HEK293 (cell line): ENCODE data around the gene NLRX1.

Experiments
- CTCF ChIA-PET: fragments of 350-600 bp; formaldehyde crosslinking; extraction: SDS; loops from one replicate; lab custom pipeline; 2021; ENCODE audit warnings: antibody characterized with exemption; lab: Yijun Ruan, JAX
- POLR2A ChIA-PET: fragments of 300-600 bp; formaldehyde crosslinking; extraction: SDS; loops from one replicate; lab custom pipeline; 2020; ENCODE audit warnings: antibody characterized with exemption, inconsistent platforms; lab: Yijun Ruan, JAX
- H3K27ac ChIP-seq: fragments of 200-500 bp; sonication (Bioruptor generic); 2 replicates; pipeline ENCODE4 v1.5.1; 2014; ENCODE audit warnings: low read depth, low read length, control low read depth, inconsistent platforms; ENCODE audit errors: extremely low read depth
- H3K36me3 ChIP-seq, 2 experiments: fragments of 200-500 bp in 1 of 2; sonication (Bioruptor generic) in 1 of 2; 1 replicate in 1 of 2; 2 replicates in 1 of 2; pipeline ENCODE4 v1.5.1; 2014 to 2017; ENCODE audit warnings: inconsistent platforms in 2 of 2, low read length in 2 of 2; ENCODE audit not compliant: control insufficient read depth in 2 of 2, insufficient read depth in 1 of 2
- H3K4me1 ChIP-seq: fragments of 200-500 bp; sonication (Bioruptor generic); 2 replicates; pipeline ENCODE4 v1.5.1; 2014; ENCODE audit warnings: mild to moderate bottlenecking, low read length, inconsistent platforms; ENCODE audit not compliant: control insufficient read depth, insufficient read depth
- H3K4me3 ChIP-seq: 2 replicates; pipeline ENCODE4 v1.5.1; 2011; ENCODE audit warnings: low read depth, mild to moderate bottlenecking, control low read depth, low read length, moderate library complexity
- H3K9me3 ChIP-seq: fragments of 200-500 bp; sonication (Bioruptor generic); 2 replicates; pipeline ENCODE4 v1.5.1; 2014; ENCODE audit warnings: low read depth, low read length, inconsistent platforms; ENCODE audit not compliant: control insufficient read depth, insufficient read depth
- EGR2 ChIP-seq: fragments of 450-650 bp; formaldehyde crosslinking; IDR thresholded peaks from 2 replicates; pipeline ENCODE4 v1.5.1; 2016; ENCODE audit warnings: low read depth, missing biosample characterization, missing genetic modification characterization
- GLIS2 ChIP-seq: fragments of 450-650 bp; formaldehyde crosslinking; IDR thresholded peaks from 2 replicates; pipeline ENCODE4 v1.5.1; 2016; ENCODE audit warnings: missing biosample characterization, missing genetic modification characterization
- KLF16 ChIP-seq: fragments of 450-650 bp; formaldehyde crosslinking; IDR thresholded peaks from 2 replicates; pipeline ENCODE4 v1.5.1; 2017; ENCODE audit warnings: missing biosample characterization, missing genetic modification characterization
- KLF8 ChIP-seq: fragments of 450-650 bp; formaldehyde crosslinking; IDR thresholded peaks from 2 replicates; pipeline ENCODE4 v1.5.1; 2016; ENCODE audit warnings: missing biosample characterization, missing genetic modification characterization
- KLF9 ChIP-seq: fragments of 450-650 bp; formaldehyde crosslinking; IDR thresholded peaks from 2 replicates; pipeline ENCODE4 v1.5.1; 2016; ENCODE audit warnings: missing biosample characterization, missing genetic modification characterization, low read depth
- PRDM1 ChIP-seq: fragments of 450-650 bp; formaldehyde crosslinking; IDR thresholded peaks from 2 replicates; pipeline ENCODE4; 2016; ENCODE audit warnings: missing biosample characterization, missing genetic modification characterization
- SP3 ChIP-seq: fragments of 450-650 bp; formaldehyde crosslinking; IDR thresholded peaks from 2 replicates; pipeline ENCODE4 v1.5.1; 2016; ENCODE audit warnings: missing biosample characterization, missing genetic modification characterization
- ZBTB1 ChIP-seq: fragments of 450-650 bp; formaldehyde crosslinking; IDR thresholded peaks from 2 replicates; pipeline ENCODE4 v1.5.1; 2016; ENCODE audit warnings: missing biosample characterization, missing genetic modification characterization
- ZBTB17 ChIP-seq: fragments of 450-650 bp; formaldehyde crosslinking; IDR thresholded peaks from 2 replicates; pipeline ENCODE4 v1.5.1; 2016; ENCODE audit warnings: missing biosample characterization, missing genetic modification characterization
- ZBTB48 ChIP-seq: fragments of 450-650 bp; formaldehyde crosslinking; IDR thresholded peaks from 2 replicates; pipeline ENCODE4 v1.5.1; 2016; ENCODE audit warnings: missing biosample characterization, missing genetic modification characterization
- ZFHX2 ChIP-seq: fragments of 450-650 bp; formaldehyde crosslinking; conservative IDR thresholded peaks from 2 replicates; pipeline ENCODE4 v1.5.1; 2016; ENCODE audit warnings: missing biosample characterization, missing genetic modification characterization
- ZIC2 ChIP-seq: fragments of 450-650 bp; formaldehyde crosslinking; IDR thresholded peaks from 2 replicates; pipeline ENCODE4 v1.5.1; 2016; ENCODE audit warnings: missing biosample characterization, missing genetic modification characterization
- ZNF138 ChIP-seq: fragments of 450-650 bp; formaldehyde crosslinking; IDR thresholded peaks from 2 replicates; pipeline ENCODE4 v1.5.1; 2016; ENCODE audit warnings: missing biosample characterization, missing genetic modification characterization, borderline replicate concordance
- ZNF335 ChIP-seq: fragments of 450-650 bp; formaldehyde crosslinking; conservative IDR thresholded peaks from 2 replicates; pipeline ENCODE4 v1.5.1; 2016; ENCODE audit warnings: missing biosample characterization, missing genetic modification characterization
- ZNF341 ChIP-seq: fragments of 450-650 bp; formaldehyde crosslinking; IDR thresholded peaks from 2 replicates; pipeline ENCODE4; 2016; ENCODE audit warnings: low read depth, missing biosample characterization, missing genetic modification characterization
- ZNF521 ChIP-seq: fragments of 450-650 bp; formaldehyde crosslinking; IDR thresholded peaks from 2 replicates; pipeline ENCODE4 v1.5.1; 2017; ENCODE audit warnings: missing biosample characterization, mild to moderate bottlenecking, missing genetic modification characterization
- ZNF623 ChIP-seq: fragments of 450-650 bp; formaldehyde crosslinking; IDR thresholded peaks from 2 replicates; pipeline ENCODE4 v1.5.1; 2016; ENCODE audit warnings: missing biosample characterization, missing genetic modification characterization
- ZNF791 ChIP-seq: fragments of 450-650 bp; formaldehyde crosslinking; IDR thresholded peaks from 2 replicates; pipeline ENCODE4 v1.5.1; 2016; ENCODE audit warnings: missing biosample characterization, missing genetic modification characterization
- TF ChIP-seq, protein P1 (sequence below): fragments of 450-650 bp; formaldehyde crosslinking; IDR thresholded peaks from 2 replicates; pipeline ENCODE4 v1.5.1; 2016; ENCODE audit warnings: missing biosample characterization, missing genetic modification characterization
- TF ChIP-seq, protein P2 (sequence below): fragments of 450-650 bp; formaldehyde crosslinking; IDR thresholded peaks from 2 replicates; pipeline ENCODE4 v1.5.1; 2017; ENCODE audit warnings: missing biosample characterization, missing genetic modification characterization
- TF ChIP-seq, protein P3 (sequence below): fragments of 450-650 bp; formaldehyde crosslinking; IDR thresholded peaks from 2 replicates; pipeline ENCODE4 v1.5.1; 2016; ENCODE audit warnings: missing biosample characterization, missing genetic modification characterization
- TF ChIP-seq, protein P4 (sequence below): fragments of 450-650 bp; formaldehyde crosslinking; IDR thresholded peaks from 2 replicates; pipeline ENCODE4 v1.5.1; 2016; ENCODE audit warnings: missing biosample characterization, missing genetic modification characterization
- TF ChIP-seq, protein P5 (sequence below): fragments of 450-650 bp; formaldehyde crosslinking; optimal IDR thresholded peaks from 2 replicates; pipeline ENCODE3; 2016; ENCODE audit warnings: missing biosample characterization, mild to moderate bottlenecking, missing genetic modification characterization
- TF ChIP-seq, protein P6 (sequence below): fragments of 450-650 bp; formaldehyde crosslinking; IDR thresholded peaks from 2 replicates; pipeline ENCODE4 v1.5.1; 2017; ENCODE audit warnings: missing biosample characterization, missing genetic modification characterization

NLRX1 gene

DNA sequence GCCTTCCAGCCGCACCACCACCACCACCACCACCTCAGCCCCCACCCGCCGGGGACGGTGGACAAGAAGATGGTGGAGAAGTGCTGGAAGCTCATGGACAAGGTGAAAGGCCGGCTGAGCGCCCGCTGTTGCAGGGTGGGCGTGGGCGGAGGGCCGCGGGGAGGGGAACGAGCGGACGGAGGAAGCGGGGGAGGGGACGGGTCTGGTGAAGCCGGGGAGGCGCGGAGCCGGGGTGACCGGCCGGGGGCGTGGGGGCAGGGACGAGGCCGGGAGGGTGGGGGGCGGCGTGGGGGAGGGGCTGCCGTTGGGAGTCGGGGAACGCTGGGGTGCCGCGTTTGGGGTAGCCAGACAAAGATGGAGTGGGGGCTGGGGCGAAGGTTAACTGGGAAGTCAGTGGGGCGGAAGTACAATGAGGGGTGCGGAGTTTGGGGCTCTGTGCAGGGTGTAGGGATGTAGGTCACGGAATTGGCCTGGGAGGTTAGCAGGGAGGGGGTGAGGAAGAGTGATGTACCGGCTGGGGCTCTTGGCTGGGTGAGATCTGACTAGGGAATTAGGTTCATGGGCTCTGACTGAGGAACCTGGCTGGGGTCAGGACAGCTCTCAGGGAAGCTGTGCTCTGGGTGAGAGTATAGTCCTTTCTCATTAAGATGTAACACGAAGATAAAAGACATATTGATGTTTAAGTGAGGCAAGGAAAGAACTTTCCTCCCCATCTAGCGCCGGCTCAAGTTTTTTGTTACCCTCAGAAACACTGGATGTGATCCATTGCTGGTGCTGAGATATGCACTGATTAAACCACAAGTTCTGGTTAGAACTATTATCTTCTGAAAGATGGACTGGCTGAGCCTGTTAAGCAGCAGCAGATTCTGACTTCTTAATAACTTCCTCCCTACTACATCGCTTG is 38.2 kb downstream of the NLRX1 start:
- ChIA-PET CTCF (interaction anchor here (0.6 to 3.5 kb wide), 33 partner anchors 11 to 327 kb away, joined by 3 to 26 read pairs (median 4); no protein-coding TSS in a partner anchor), POLR2A (interaction anchor here (0.5 to 3.1 kb wide), 16 partner anchors 23 to 477 kb away, joined by 3 to 19 read pairs (median 4); partner anchors contain the start of genes HINFP, HMBS, MCAM and RNF26)
- Histone ChIP-seq H3K4me3 (peak overlapping the region; percentile 68), H3K4me1 (peaks cover 10% of the 10 kb centered on the region; the same call in 1 of the 2 replicates), H3K27ac (peak overlapping the region; percentile 87), H3K36me3 (no peaks in the 10 kb centered on the region), H3K9me3 (no peaks in the 10 kb centered on the region)
- no peak for TF ChIP-seq ZBTB1 (tag by site-specific recombination)
- 0 out of 2 replicates have a peak, but pooled peaks have one; percentile 44 for TF ChIP-seq ZBTB17 (tag by site-specific recombination)
- TF ChIP-seq ZFHX2 (tag by site-specific recombination), result peak; percentile 77
- TF ChIP-seq, protein P1, sequence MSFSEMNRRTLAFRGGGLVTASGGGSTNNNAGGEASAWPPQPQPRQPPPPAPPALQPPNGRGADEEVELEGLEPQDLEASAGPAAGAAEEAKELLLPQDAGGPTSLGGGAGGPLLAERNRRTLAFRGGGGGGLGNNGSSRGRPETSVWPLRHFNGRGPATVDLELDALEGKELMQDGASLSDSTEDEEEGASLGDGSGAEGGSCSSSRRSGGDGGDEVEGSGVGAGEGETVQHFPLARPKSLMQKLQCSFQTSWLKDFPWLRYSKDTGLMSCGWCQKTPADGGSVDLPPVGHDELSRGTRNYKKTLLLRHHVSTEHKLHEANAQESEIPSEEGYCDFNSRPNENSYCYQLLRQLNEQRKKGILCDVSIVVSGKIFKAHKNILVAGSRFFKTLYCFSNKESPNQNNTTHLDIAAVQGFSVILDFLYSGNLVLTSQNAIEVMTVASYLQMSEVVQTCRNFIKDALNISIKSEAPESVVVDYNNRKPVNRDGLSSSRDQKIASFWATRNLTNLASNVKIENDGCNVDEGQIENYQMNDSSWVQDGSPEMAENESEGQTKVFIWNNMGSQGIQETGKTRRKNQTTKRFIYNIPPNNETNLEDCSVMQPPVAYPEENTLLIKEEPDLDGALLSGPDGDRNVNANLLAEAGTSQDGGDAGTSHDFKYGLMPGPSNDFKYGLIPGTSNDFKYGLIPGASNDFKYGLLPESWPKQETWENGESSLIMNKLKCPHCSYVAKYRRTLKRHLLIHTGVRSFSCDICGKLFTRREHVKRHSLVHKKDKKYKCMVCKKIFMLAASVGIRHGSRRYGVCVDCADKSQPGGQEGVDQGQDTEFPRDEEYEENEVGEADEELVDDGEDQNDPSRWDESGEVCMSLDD (tag by site-specific recombination), result peak; percentile 55; the same call in 1 of the 2 replicates
- TF ChIP-seq GLIS2 (tag by site-specific recombination), result peak; percentile 60; the same call in 1 of the 2 replicates
- no peak for TF ChIP-seq ZNF791 (tag by site-specific recombination)
- peak; percentile 69 for TF ChIP-seq ZNF341
- TF ChIP-seq, protein P2, sequence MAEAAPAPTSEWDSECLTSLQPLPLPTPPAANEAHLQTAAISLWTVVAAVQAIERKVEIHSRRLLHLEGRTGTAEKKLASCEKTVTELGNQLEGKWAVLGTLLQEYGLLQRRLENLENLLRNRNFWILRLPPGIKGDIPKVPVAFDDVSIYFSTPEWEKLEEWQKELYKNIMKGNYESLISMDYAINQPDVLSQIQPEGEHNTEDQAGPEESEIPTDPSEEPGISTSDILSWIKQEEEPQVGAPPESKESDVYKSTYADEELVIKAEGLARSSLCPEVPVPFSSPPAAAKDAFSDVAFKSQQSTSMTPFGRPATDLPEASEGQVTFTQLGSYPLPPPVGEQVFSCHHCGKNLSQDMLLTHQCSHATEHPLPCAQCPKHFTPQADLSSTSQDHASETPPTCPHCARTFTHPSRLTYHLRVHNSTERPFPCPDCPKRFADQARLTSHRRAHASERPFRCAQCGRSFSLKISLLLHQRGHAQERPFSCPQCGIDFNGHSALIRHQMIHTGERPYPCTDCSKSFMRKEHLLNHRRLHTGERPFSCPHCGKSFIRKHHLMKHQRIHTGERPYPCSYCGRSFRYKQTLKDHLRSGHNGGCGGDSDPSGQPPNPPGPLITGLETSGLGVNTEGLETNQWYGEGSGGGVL (tag by site-specific recombination), result peak; percentile 46; the same call in 1 of the 2 replicates
- TF ChIP-seq ZNF335, result peak; percentile 45; the same call in 1 of the 2 replicates
- no peak for TF ChIP-seq ZNF138 (tag by site-specific recombination)
- no peak for TF ChIP-seq ZNF623 (tag by site-specific recombination)
- peak; percentile 23; the same call in 1 of the 2 replicates for TF ChIP-seq ZBTB48 (tag by site-specific recombination)
- 0 out of 2 replicates have a peak, but pooled peaks have one; percentile 5 for TF ChIP-seq ZIC2 (tag by site-specific recombination)
- no peak for TF ChIP-seq ZNF521
- TF ChIP-seq PRDM1 (tag by site-specific recombination), result peak; percentile 32; the same call in 1 of the 2 replicates
- TF ChIP-seq KLF9, result peak; percentile 35; the same call in 1 of the 2 replicates
- TF ChIP-seq, protein P3, sequence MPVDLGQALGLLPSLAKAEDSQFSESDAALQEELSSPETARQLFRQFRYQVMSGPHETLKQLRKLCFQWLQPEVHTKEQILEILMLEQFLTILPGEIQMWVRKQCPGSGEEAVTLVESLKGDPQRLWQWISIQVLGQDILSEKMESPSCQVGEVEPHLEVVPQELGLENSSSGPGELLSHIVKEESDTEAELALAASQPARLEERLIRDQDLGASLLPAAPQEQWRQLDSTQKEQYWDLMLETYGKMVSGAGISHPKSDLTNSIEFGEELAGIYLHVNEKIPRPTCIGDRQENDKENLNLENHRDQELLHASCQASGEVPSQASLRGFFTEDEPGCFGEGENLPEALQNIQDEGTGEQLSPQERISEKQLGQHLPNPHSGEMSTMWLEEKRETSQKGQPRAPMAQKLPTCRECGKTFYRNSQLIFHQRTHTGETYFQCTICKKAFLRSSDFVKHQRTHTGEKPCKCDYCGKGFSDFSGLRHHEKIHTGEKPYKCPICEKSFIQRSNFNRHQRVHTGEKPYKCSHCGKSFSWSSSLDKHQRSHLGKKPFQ (tag by site-specific recombination), result no peak
- TF ChIP-seq, protein P4, sequence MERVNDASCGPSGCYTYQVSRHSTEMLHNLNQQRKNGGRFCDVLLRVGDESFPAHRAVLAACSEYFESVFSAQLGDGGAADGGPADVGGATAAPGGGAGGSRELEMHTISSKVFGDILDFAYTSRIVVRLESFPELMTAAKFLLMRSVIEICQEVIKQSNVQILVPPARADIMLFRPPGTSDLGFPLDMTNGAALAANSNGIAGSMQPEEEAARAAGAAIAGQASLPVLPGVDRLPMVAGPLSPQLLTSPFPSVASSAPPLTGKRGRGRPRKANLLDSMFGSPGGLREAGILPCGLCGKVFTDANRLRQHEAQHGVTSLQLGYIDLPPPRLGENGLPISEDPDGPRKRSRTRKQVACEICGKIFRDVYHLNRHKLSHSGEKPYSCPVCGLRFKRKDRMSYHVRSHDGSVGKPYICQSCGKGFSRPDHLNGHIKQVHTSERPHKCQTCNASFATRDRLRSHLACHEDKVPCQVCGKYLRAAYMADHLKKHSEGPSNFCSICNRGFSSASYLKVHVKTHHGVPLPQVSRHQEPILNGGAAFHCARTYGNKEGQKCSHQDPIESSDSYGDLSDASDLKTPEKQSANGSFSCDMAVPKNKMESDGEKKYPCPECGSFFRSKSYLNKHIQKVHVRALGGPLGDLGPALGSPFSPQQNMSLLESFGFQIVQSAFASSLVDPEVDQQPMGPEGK (tag by site-specific recombination), result peak; percentile 64
- TF ChIP-seq, protein P5, sequence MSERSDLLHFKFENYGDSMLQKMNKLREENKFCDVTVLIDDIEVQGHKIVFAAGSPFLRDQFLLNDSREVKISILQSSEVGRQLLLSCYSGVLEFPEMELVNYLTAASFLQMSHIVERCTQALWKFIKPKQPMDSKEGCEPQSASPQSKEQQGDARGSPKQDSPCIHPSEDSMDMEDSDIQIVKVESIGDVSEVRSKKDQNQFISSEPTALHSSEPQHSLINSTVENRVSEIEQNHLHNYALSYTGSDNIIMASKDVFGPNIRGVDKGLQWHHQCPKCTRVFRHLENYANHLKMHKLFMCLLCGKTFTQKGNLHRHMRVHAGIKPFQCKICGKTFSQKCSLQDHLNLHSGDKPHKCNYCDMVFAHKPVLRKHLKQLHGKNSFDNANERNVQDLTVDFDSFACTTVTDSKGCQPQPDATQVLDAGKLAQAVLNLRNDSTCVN (tag by site-specific recombination), result peak; percentile 56
- 0 out of 2 replicates have a peak, but pooled peaks have one; percentile 6 for TF ChIP-seq KLF8 (tag by site-specific recombination)
- peak; percentile 69 for TF ChIP-seq EGR2 (tag by site-specific recombination)
- TF ChIP-seq, protein P6, sequence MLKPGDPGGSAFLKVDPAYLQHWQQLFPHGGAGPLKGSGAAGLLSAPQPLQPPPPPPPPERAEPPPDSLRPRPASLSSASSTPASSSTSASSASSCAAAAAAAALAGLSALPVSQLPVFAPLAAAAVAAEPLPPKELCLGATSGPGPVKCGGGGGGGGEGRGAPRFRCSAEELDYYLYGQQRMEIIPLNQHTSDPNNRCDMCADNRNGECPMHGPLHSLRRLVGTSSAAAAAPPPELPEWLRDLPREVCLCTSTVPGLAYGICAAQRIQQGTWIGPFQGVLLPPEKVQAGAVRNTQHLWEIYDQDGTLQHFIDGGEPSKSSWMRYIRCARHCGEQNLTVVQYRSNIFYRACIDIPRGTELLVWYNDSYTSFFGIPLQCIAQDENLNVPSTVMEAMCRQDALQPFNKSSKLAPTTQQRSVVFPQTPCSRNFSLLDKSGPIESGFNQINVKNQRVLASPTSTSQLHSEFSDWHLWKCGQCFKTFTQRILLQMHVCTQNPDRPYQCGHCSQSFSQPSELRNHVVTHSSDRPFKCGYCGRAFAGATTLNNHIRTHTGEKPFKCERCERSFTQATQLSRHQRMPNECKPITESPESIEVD (tag by site-specific recombination), result 0 out of 2 replicates have a peak, but pooled peaks have one; percentile 8
- TF ChIP-seq SP3 (tag by site-specific recombination), result 0 out of 2 replicates have a peak, but pooled peaks have one; percentile 30
- TF ChIP-seq KLF16, result 0 out of 2 replicates have a peak, but pooled peaks have one; percentile 34
